Thoracic aorta (tissue), 2 donors: ENCODE results near the gene BANP. TPM values are rescaled to one million over a fixed set of nuclear protein-coding genes. Genes with fewer than 3 reads are reported as not detected.

Source experiments
- ATAC-seq: fragments of 150-250 bp; one replicate; pipeline ENCODE4 v1.8.0; 2017; ENCODE audit warnings: low read depth; ENCODE audit not compliant: insufficient number of reproducible peaks, low FRiP score
- DNase-seq: peaks from one replicate; pipeline ENCODE4 v3.0.0-alpha.2; 2020; ENCODE audit warnings: low spot score
- H3K27ac ChIP-seq, 2 donors: fragments of 200-600 bp; sonication (generic); 1 replicate in 1 of 2; 2 replicates in 1 of 2; pipeline ENCODE4 v1.5.1; 2016; ENCODE audit warnings: mild to moderate bottlenecking in 2 of 2, moderate library complexity in 2 of 2
- H3K27me3 ChIP-seq: fragments of 200-600 bp; sonication (generic); replicated peaks from 2 replicates; pipeline ENCODE4 v1.6.0; 2016; ENCODE audit warnings: mild to moderate bottlenecking; ENCODE audit not compliant: insufficient read depth
- H3K36me3 ChIP-seq: fragments of 200-600 bp; sonication (generic); one replicate; pipeline ENCODE4 v1.5.1; 2016
- H3K4me1 ChIP-seq, 2 donors: fragments of 200-600 bp; sonication (generic); 1 replicate in 1 of 2; 2 replicates in 1 of 2; pipeline versions ENCODE4 v1.5.1 to v1.6.0; 2016; ENCODE audit warnings: low read depth in 2 of 2, mild to moderate bottlenecking in 1 of 2; ENCODE audit not compliant: control insufficient read depth in 1 of 2
- H3K4me3 ChIP-seq: fragments of 200-600 bp; sonication (generic); 2 replicates; pipeline ENCODE4 v1.5.1; 2016; ENCODE audit warnings: mild to moderate bottlenecking
- H3K9me3 ChIP-seq: fragments of 200-600 bp; sonication (generic); 2 replicates; pipeline ENCODE4 v1.5.1; 2016
- CTCF ChIP-seq: fragments of 200-600 bp; sonication (generic); IDR thresholded peaks from one replicate; pipeline ENCODE4 v1.5.1; 2019; ENCODE audit warnings: antibody characterized with exemption
- total RNA-seq, 2 donors: library from RNA; depleted of rRNA; stranded (reverse); fragments of >200 nt; gene quantifications; one replicate each; pipeline versions ENCODE4 v1.1.0 to v1.2.3, GENCODE V29; 2016

BANP gene
- total RNA-seq, 2 donors from 2014 or later = 18.6 to 21.8 TPM

DNA sequence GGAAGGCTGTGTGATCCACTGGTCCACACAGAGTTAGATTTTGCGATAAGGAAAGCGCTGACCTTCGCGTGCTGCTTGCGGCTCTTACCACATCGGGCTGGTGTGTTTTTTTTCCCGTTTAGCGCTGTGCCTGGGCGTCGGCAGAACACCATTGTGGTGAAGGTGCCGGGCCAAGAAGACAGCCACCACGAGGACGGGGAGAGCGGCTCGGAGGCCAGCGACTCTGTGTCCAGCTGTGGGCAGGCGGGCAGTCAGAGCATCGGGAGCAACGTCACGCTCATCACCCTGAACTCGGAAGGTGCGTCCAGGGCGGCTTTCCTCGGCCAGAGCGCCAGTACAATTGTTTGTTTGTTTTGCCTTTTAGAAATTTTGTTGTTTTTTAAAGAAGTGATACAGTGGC is 54.7 kb downstream of the BANP start:
- no peaks in the 10 kb centered on the region for H3K4me1 ChIP-seq
- DNase-seq (no peak), ATAC-seq (no peak)
- peaks cover 8% of the 10 kb centered on the region for H3K36me3 ChIP-seq
- H3K27me3 ChIP-seq = no peaks in the 10 kb centered on the region
- H3K9me3 ChIP-seq = no peaks in the 10 kb centered on the region
- no peak for TF ChIP-seq CTCF
- no peak overlapping the region for H3K27ac ChIP-seq
- H3K4me3 ChIP-seq = no peak overlapping the region

DNA sequence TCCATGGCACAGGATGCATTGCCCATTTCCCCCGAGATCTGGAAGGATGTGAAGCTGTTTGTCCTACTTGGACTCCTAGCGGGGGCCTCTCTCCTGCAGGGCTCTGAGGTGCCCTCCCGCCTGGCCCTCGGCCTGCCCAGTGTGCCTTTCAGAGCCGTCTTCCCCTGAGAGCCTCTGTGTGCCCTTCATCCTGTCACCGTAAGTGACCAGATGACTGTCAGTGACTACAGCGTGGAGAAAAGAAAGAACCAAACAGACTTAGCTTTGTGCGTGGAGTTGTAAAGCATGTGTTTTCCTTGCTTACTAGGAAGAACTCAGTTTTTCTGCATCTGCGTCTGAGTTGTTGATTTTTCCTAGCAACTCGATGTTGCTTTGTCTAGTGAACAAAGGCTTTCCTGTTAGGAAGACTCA is 56.1 kb downstream of the BANP start:
- Histone ChIP-seq H3K4me1 (no peaks in the 10 kb centered on the region), H3K4me3 (no peak overlapping the region), H3K27ac (no peak overlapping the region), H3K36me3 (peaks cover 8% of the 10 kb centered on the region), H3K27me3 (no peaks in the 10 kb centered on the region), H3K9me3 (no peaks in the 10 kb centered on the region)
- no peak for DNase-seq
- TF ChIP-seq CTCF = no peak
- no peak for ATAC-seq

DNA sequence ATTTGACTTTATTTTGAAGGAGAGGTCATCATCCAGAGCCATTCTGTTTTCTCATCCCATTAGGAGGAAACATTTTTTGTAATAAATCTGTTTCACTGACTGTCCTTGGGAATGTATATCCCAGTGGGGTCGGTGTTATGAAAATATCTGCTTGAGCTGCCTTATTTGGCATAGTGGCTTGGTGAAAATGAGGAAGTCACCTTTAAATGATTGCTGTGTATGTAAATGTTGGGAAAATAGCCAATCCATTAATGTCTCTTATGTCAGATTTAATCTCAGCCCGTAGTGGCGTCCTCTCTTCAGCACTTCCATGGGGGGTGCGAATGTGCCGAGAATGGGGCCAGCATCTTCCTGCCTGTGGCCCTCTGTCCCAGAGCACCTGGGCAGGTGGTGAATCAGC is 57.6 kb downstream of the BANP start:
- H3K27me3 ChIP-seq = no peaks in the 10 kb centered on the region
- DNase-seq = no peak
- H3K9me3 ChIP-seq = no peaks in the 10 kb centered on the region
- no peaks in the 10 kb centered on the region for H3K4me1 ChIP-seq
- ATAC-seq = no peak
- H3K4me3 ChIP-seq = no peak overlapping the region
- no peak overlapping the region for H3K27ac ChIP-seq
- TF ChIP-seq CTCF = no peak
- H3K36me3 ChIP-seq = peaks cover 8% of the 10 kb centered on the region

DNA sequence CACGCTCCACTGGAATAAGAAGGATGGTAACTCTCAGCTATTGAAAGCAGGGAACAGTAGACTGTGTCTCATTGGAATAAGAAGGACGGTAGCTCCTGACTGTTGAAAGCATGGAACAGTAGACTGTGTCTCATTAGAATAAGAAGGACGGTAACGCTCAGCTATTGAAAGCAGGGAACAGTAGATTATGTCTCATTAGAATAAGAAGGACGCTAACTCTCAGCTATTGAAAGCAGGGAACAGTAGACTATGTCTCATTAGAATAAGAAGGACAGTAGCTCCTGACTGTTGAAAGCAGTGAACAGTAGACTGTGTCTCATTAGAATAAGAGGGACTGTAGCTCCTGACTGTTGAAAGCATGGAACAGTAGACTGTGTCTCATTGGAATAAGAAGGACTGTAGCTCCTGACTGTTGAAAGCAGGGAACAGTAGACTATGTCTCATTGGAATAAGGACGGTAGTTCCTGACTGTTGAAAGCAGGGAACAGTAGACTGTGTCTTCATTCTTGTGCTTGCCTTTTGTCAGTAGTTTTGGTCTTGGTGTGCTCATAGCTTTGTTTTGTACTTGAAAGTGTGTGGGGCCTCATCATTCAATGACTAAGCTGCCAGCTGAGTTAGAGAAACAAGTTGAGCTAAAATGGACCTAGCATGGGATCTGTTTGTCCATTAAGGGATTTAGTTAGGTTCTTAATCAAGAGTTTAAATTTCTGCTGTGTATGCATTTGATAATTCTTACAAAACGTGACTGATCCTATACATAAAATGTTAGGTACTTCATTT is 58.5 kb downstream of the BANP start:
- DNase-seq = no peak
- H3K4me1 ChIP-seq = no peaks in the 10 kb centered on the region
- peaks cover 3% of the 10 kb centered on the region for H3K36me3 ChIP-seq
- H3K27me3 ChIP-seq = no peaks in the 10 kb centered on the region
- TF ChIP-seq CTCF = no peak
- H3K4me3 ChIP-seq = no peak overlapping the region
- no peak overlapping the region for H3K27ac ChIP-seq
- no peaks in the 10 kb centered on the region for H3K9me3 ChIP-seq
- no peak for ATAC-seq

- no peak for DNase-seq
Measured at GRCh38 chr16:88010343-88010967, 59.2 kb downstream of the BANP start.

More at GRCh38 chr16:88010343-88010967, 59.2 kb downstream of the BANP start:
- H3K27me3 ChIP-seq = no peaks in the 10 kb centered on the region
- no peaks in the 10 kb centered on the region for H3K4me1 ChIP-seq
- H3K4me3 ChIP-seq = no peak overlapping the region
- no peak for TF ChIP-seq CTCF
- H3K36me3 ChIP-seq = peaks cover 3% of the 10 kb centered on the region
- ATAC-seq = no peak
- H3K27ac ChIP-seq = no peak overlapping the region
- no peaks in the 10 kb centered on the region for H3K9me3 ChIP-seq
